ENCODE measurements around the gene LRRC17. TPM values are rescaled to one million over a fixed set of nuclear protein-coding genes. Genes with fewer than 3 reads are reported as not detected.

Gene LRRC17
- total RNA-seq, 1 experiment from 2014 or later, result 0.47 TPM

GRCh38 chr7:102869195-102869594, 43.6 kb upstream of the LRRC17 start:
- no peaks in the 10 kb centered on the region for H4K20me1 ChIP-seq (ENCODE audit: insufficient read depth)
- H2AFZ ChIP-seq (ENCODE audit: low read depth, low read length, poor library complexity, severe bottlenecking), result no peak overlapping the region
- ChIA-PET CTCF (no interaction called here), RAD21 (ENCODE audit: low non-redundant PET in 1 of 2, low total read pairs in 2 of 2, uncharacterized antibody in 2 of 2, unreplicated experiment in 2 of 2) (no interaction called here), POLR2A (no interaction called here)
- H3K9me2 ChIP-seq (ENCODE audit: insufficient read depth), result no peaks in the 10 kb centered on the region
- H3K4me2 ChIP-seq (ENCODE audit: low read length), result no peak overlapping the region
- BruUV-seq (replicated peaks), result no TSS peak
- TF ChIP-seq EZH2 (IDR thresholded peaks at IDR 0.05) (no peak), EZH2phosphoT487 (IDR thresholded peaks at IDR 0.05; ENCODE audit: borderline replicate concordance) (no peak), JUND (IDR thresholded peaks at IDR 0.05) (no peak)
- no peak overlapping the region for H3K9ac ChIP-seq (ENCODE audit: low read length)
- intact Hi-C loops (cut with micrococcal nuclease), result no loop called here
- ATAC-seq, result no peak
- H3K79me2 ChIP-seq (ENCODE audit: insufficient read depth, low read length), result no peaks in the 10 kb centered on the region
- H3K36me3 ChIP-seq (ENCODE audit: control insufficient read depth in 1 of 2, insufficient read depth in 2 of 2, low read length in 2 of 2), result no peaks in the 10 kb centered on the region
- H3K4me1 ChIP-seq (ENCODE audit: control insufficient read depth in 1 of 2, insufficient read depth in 2 of 2, low read length in 2 of 2), result peaks cover 9 to 24% of the 10 kb centered on the region in 2 experiments
- no peaks in the 10 kb centered on the region for H3K27me3 ChIP-seq (ENCODE audit: insufficient read depth, low read length)
- no peak overlapping the region for H3K4me3 ChIP-seq (replicated peaks in 1 of 2; ENCODE audit: low read depth in 1 of 2, low read length in 2 of 2)
- DNase-seq (ENCODE audit: low read depth, low spot score), result no peak
- no peak overlapping the region for H3K27ac ChIP-seq (ENCODE audit: low read depth, low read length)
- H3K9me3 ChIP-seq (ENCODE audit: control insufficient read depth in 1 of 2, insufficient read depth in 1 of 2, low read depth in 1 of 2, low read length in 2 of 2), result no peaks in the 10 kb centered on the region

GRCh38 chr7:102872460-102872859, 40.3 kb upstream of the LRRC17 start:
- no peaks in the 10 kb centered on the region for H3K27me3 ChIP-seq (ENCODE audit: insufficient read depth, low read length)
- DNase-seq (ENCODE audit: low read depth, low spot score), result no peak
- H3K4me2 ChIP-seq (ENCODE audit: low read length), result no peak overlapping the region; the same call in 1 of the 2 replicates
- CTCF ChIA-PET, result no interaction called here
- peaks cover 32 to 52% of the 10 kb centered on the region in 2 experiments for H3K4me1 ChIP-seq (ENCODE audit: control insufficient read depth in 1 of 2, insufficient read depth in 2 of 2, low read length in 2 of 2)
- BruUV-seq (replicated peaks), result no TSS peak
- POLR2A ChIA-PET, result no interaction called here
- ATAC-seq, result no peak
- H3K79me2 ChIP-seq (ENCODE audit: insufficient read depth, low read length), result no peaks in the 10 kb centered on the region
- H2AFZ ChIP-seq (ENCODE audit: low read depth, low read length, poor library complexity, severe bottlenecking), result no peak overlapping the region
- no peaks in the 10 kb centered on the region for H3K9me2 ChIP-seq (ENCODE audit: insufficient read depth)
- RAD21 ChIA-PET (ENCODE audit: low non-redundant PET in 1 of 2, low total read pairs in 2 of 2, uncharacterized antibody in 2 of 2, unreplicated experiment in 2 of 2), result no interaction called here
- H3K9me3 ChIP-seq (ENCODE audit: control insufficient read depth in 1 of 2, insufficient read depth in 1 of 2, low read depth in 1 of 2, low read length in 2 of 2), result no peaks in the 10 kb centered on the region
- no peak overlapping the region for H3K27ac ChIP-seq (ENCODE audit: low read depth, low read length)
- TF ChIP-seq ZBTB33 (IDR thresholded peaks at IDR 0.05; ENCODE audit: extremely low read depth, insufficient replicate concordance, low read length) (no peak), FOSL1 (IDR thresholded peaks at IDR 0.05; ENCODE audit: low read depth) (no peak), POLR2A (IDR thresholded peaks at IDR 0.05; ENCODE audit: borderline replicate concordance, extremely low read depth, insufficient read depth, insufficient read length) (no peak), CTCF (IDR thresholded peaks at IDR 0.05 in 2 of 3, conservative IDR thresholded peaks at IDR 0.05 in 1 of 3; ENCODE audit: borderline replicate concordance in 1 of 3, insufficient read depth in 1 of 3, low read depth in 2 of 3, low read length in 2 of 3) (no peak), SRF (IDR thresholded peaks at IDR 0.05; ENCODE audit: low read depth) (no peak), MAX (IDR thresholded peaks at IDR 0.05) (no peak), TCF7L2 (IDR thresholded peaks at IDR 0.05; ENCODE audit: borderline replicate concordance, extremely low read depth, insufficient read depth, insufficient read length) (no peak), RAD21 (IDR thresholded peaks at IDR 0.05; ENCODE audit: low read depth) (no peak), REST (IDR thresholded peaks at IDR 0.05; ENCODE audit: low read depth) (no peak), EZH2phosphoT487 (IDR thresholded peaks at IDR 0.05; ENCODE audit: borderline replicate concordance) (no peak), EGR1 (IDR thresholded peaks at IDR 0.05; ENCODE audit: low read depth) (no peak)
- H3K4me3 ChIP-seq (replicated peaks in 1 of 2; ENCODE audit: low read depth in 1 of 2, low read length in 2 of 2), result no peak overlapping the region
- no peaks in the 10 kb centered on the region for H3K36me3 ChIP-seq (ENCODE audit: control insufficient read depth in 1 of 2, insufficient read depth in 2 of 2, low read length in 2 of 2)
- H4K20me1 ChIP-seq (ENCODE audit: insufficient read depth), result no peaks in the 10 kb centered on the region
- no peak overlapping the region for H3K9ac ChIP-seq (ENCODE audit: low read length)
- intact Hi-C loops (cut with micrococcal nuclease), result no loop called here

Data from HCT116 (cell line).